Vagina (tissue), 2 donors: ENCODE results near the gene QRFP.

Source experiments
- CTCF ChIP-seq, 3 experiments: fragments of 450-650 bp in 2 of 3; fragments of 200-600 bp in 1 of 3; sonication (generic) in 1 of 3; IDR thresholded peaks; one replicate each; pipeline ENCODE4 v1.5.1; 2017 to 2019; ENCODE audit warnings: antibody characterized with exemption in 3 of 3, mild to moderate bottlenecking in 2 of 3, moderate library complexity in 2 of 3
- POLR2A ChIP-seq, 2 donors: fragments of 450-650 bp; IDR thresholded peaks; one replicate each; pipeline ENCODE4 v1.6.1; 2017; ENCODE audit warnings: antibody characterized with exemption in 2 of 2, mild to moderate bottlenecking in 2 of 2, moderate library complexity in 2 of 2
- POLR2AphosphoS5 ChIP-seq, 2 donors: sonication (generic); formaldehyde crosslinking; IDR thresholded peaks; one replicate each; pipeline ENCODE4 v1.9.0; 2017; ENCODE audit warnings: antibody characterized with exemption in 2 of 2, mild to moderate bottlenecking in 2 of 2, low read depth in 1 of 2; ENCODE audit not compliant: insufficient read depth in 1 of 2

DNA sequence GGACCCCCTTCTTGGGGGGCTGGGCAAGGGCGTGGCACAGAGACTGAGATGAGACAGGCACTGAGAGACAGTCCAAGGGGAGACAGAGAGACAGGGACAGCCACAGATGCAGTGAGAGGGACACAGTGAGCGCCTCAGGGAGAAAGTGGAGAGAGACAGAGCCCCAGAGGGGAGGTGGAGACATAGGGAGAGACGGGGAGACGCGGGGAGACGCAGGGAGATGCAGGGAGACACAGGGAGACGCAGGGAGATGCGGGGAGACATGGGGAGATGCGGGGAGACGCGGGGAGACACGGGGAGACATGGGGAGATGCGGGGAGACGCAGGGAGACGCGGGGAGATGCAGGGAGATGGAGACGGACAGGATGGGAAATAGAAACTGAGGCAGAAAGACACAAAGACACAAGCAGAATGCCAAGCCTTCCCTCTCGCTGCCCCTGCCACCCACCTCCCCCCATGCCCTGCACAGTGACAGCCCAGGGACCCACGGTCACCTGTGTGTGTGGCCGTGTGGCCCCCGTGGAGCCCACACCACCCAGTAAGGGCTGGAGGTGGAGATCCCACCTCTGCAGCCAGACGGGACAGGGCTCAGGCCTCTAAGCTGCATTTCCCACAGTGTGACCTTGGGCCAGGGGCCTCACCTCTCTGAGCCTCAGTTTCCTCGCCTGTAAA, 33.7 kb upstream of the QRFP start:
- TF ChIP-seq POLR2AphosphoS5 (IDR thresholded peaks at IDR 0.05; ENCODE audit: insufficient read depth in 1 of 2, low read depth in 1 of 2) (no peak), POLR2A (IDR thresholded peaks at IDR 0.05) (no peak), CTCF (IDR thresholded peaks at IDR 0.05) (no peak)
